HG03095 (cell line): ENCODE data around the gene RPL36AL.

Source experiments
- ATAC-seq: cut with Tn5 transposase; IDR thresholded peaks from one replicate; pipeline ENCODE4 v1.9.1; 2021; ENCODE audit warnings: moderate library complexity; ENCODE audit not compliant: unreplicated experiment

The RPL36AL gene

GRCh38 chr14:49582113-49582977, 38.1 kb downstream of the RPL36AL start:
- ATAC-seq, result no peak

- no peak for ATAC-seq
Observed at GRCh38 chr14:49581209-49582112, 39.0 kb downstream of the RPL36AL start.

GRCh38 chr14:49579841-49580240, 40.6 kb downstream of the RPL36AL start:
- ATAC-seq, result no peak

GRCh38 chr14:49578141-49578540, 42.3 kb downstream of the RPL36AL start:
- no peak for ATAC-seq

- no peak for ATAC-seq
Observed at GRCh38 chr14:49574038-49574437, 46.4 kb downstream of the RPL36AL start.

GRCh38 chr14:49569281-49569680, 51.1 kb downstream of the RPL36AL start:
- no peak for ATAC-seq
